ENCODE data around the gene SMTNL1. TPM values are rescaled to one million over a fixed set of nuclear protein-coding genes. Genes with fewer than 3 reads are reported as not detected.
"Not testable (repeated sequence)": the region's sequence is repeated elsewhere in the genome, so short reads cannot be mapped to it uniquely, and the experiment has no call there.

SMTNL1 gene
- polyA plus RNA-seq, 2 donors: not detected

DNA sequence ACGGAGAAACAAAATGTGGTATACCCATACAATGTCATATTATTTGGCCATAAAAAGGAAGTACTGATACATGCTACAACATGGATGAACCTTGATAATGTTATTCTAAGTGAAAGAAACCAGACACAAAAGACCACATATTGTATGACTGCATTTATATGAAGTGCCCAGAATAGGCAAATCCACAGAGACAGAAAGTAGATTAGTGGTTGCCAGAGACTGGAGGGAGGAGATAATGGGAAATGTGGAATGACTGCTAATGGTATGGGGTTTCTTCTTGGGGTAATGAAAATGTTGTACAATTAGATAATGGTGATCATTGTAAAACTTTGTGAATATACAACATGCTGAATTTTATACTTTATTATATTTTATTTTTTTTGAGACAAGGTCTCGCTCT lies 16.3 kb upstream of the SMTNL1 start:
- Histone ChIP-seq H3K4me3 (ENCODE audit: low read depth in 1 of 2, low read length in 2 of 2) (no peak overlapping the region), H3K36me3 (ENCODE audit: control insufficient read depth in 2 of 2, insufficient read depth in 2 of 2, low read length in 1 of 2) (no peaks in the 10 kb centered on the region), H3K27ac (ENCODE audit: low read depth in 2 of 2, low read length in 1 of 2) (no peak overlapping the region), H3K27me3 (ENCODE audit: control insufficient read depth in 1 of 2, insufficient read depth in 2 of 2, low read length in 2 of 2) (no peaks in the 10 kb centered on the region), H3K4me1 (ENCODE audit: control insufficient read depth in 2 of 2, insufficient read depth in 2 of 2, low read length in 1 of 2) (no peaks in the 10 kb centered on the region), H3K9me3 (ENCODE audit: control insufficient read depth in 2 of 2, insufficient read depth in 1 of 2, low read depth in 1 of 2, low read length in 1 of 2) (no peaks in the 10 kb centered on the region)
- WGBS, 2 donors: 89 to 91% methylated on average over 2 of the region's 2 CpGs

DNA sequence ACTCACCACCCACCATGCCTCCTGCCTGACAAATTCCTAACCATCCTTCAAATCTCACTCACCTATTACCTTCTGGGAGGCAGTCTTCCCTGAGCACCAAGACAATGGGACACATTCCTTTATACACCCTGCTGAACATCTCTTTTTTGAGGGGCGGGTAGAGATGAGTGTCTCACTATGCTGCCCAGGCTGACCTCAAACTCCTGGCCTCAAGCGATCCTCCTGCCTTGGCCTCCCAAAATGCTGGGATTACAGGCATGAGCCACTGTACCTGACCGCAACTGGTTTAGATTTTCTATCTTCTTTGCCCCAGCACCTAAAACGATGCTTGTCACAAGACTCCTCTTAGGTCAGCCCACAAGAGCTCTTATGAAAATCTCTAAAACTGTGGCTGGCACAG lies 14.0 kb upstream of the SMTNL1 start:
- Histone ChIP-seq H3K27ac (ENCODE audit: low read depth in 2 of 2, low read length in 1 of 2) (no peak overlapping the region), H3K36me3 (ENCODE audit: control insufficient read depth in 2 of 2, insufficient read depth in 2 of 2, low read length in 1 of 2) (peaks cover 0 to under 1% of the 10 kb centered on the region in 2 donors), H3K4me3 (ENCODE audit: low read depth in 1 of 2, low read length in 2 of 2) (no peak overlapping the region), H3K4me1 (ENCODE audit: control insufficient read depth in 2 of 2, insufficient read depth in 2 of 2, low read length in 1 of 2) (no peaks in the 10 kb centered on the region), H3K9me3 (ENCODE audit: control insufficient read depth in 2 of 2, insufficient read depth in 1 of 2, low read depth in 1 of 2, low read length in 1 of 2) (no peaks in the 10 kb centered on the region), H3K27me3 (ENCODE audit: control insufficient read depth in 1 of 2, insufficient read depth in 2 of 2, low read length in 2 of 2) (no peaks in the 10 kb centered on the region)
- WGBS, 2 donors: 92 to 93% methylated on average over 4 of the region's 4 CpGs

DNA sequence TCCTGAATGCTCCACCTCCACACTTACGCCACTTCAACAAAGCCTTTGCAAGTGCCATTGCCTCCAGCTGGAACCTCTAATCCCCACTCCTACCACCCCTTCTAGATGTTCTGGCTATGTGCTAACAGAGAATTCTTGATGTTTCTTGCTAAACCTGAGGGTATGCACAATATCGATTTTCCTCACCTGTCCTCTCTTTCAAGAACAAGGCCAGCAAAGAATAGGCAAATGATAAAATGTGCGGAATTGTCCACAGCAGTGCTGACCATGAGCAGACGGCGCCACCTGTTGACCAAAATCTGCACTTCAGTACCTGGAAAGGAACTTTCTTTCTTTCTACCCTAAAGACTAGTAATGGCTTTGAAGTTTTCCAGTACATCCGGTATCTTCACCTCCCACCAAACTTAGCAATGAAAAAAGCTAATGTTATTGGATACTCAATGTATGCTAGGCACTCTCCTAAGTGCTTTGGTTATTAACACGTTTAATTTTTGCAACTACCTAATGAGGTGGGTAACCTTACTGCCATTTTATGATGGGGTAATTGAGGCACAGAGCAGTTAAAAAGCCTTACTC lies 10.3 kb upstream of the SMTNL1 start:
- Histone ChIP-seq H3K9me3 (ENCODE audit: control insufficient read depth in 2 of 2, insufficient read depth in 1 of 2, low read depth in 1 of 2, low read length in 1 of 2) (no peaks in the 10 kb centered on the region), H3K27me3 (ENCODE audit: control insufficient read depth in 1 of 2, insufficient read depth in 2 of 2, low read length in 2 of 2) (no peaks in the 10 kb centered on the region), H3K4me3 (ENCODE audit: low read depth in 1 of 2, low read length in 2 of 2) (no peak overlapping the region), H3K36me3 (ENCODE audit: control insufficient read depth in 2 of 2, insufficient read depth in 2 of 2, low read length in 1 of 2) (peaks cover 5 to 6% of the 10 kb centered on the region in 2 donors), H3K27ac (ENCODE audit: low read depth in 2 of 2, low read length in 1 of 2) (no peak overlapping the region), H3K4me1 (ENCODE audit: control insufficient read depth in 2 of 2, insufficient read depth in 2 of 2, low read length in 1 of 2) (peaks cover 3 to 5% of the 10 kb centered on the region in 2 donors)
- 16 to 20% methylated on average over 7 of the region's 7 CpGs for WGBS, 2 donors

GRCh38 chr11:57529012-57529411 lies 8.4 kb upstream of the SMTNL1 start:
- Histone ChIP-seq H3K9me3 (ENCODE audit: control insufficient read depth in 2 of 2, insufficient read depth in 1 of 2, low read depth in 1 of 2, low read length in 1 of 2) (no peaks in the 10 kb centered on the region), H3K27ac (ENCODE audit: low read depth in 2 of 2, low read length in 1 of 2) (no peak overlapping the region), H3K4me1 (ENCODE audit: control insufficient read depth in 2 of 2, insufficient read depth in 2 of 2, low read length in 1 of 2) (peaks cover 3 to 5% of the 10 kb centered on the region in 2 donors), H3K36me3 (ENCODE audit: control insufficient read depth in 2 of 2, insufficient read depth in 2 of 2, low read length in 1 of 2) (peaks cover 5 to 6% of the 10 kb centered on the region in 2 donors), H3K27me3 (ENCODE audit: control insufficient read depth in 1 of 2, insufficient read depth in 2 of 2, low read length in 2 of 2) (no peaks in the 10 kb centered on the region), H3K4me3 (ENCODE audit: low read depth in 1 of 2, low read length in 2 of 2) (no peak overlapping the region)

GRCh38 chr11:57530215-57530595 lies 7.2 kb upstream of the SMTNL1 start:
- H3K27ac ChIP-seq (ENCODE audit: low read depth in 2 of 2, low read length in 1 of 2): peak overlapping the region; percentile 37 to 78
- no peaks in the 10 kb centered on the region for H3K27me3 ChIP-seq (ENCODE audit: control insufficient read depth in 1 of 2, insufficient read depth in 2 of 2, low read length in 2 of 2)
- peaks cover 3 to 5% of the 10 kb centered on the region in 2 donors for H3K4me1 ChIP-seq (ENCODE audit: control insufficient read depth in 2 of 2, insufficient read depth in 2 of 2, low read length in 1 of 2)
- peak overlapping the region; percentile 80 to 89 for H3K4me3 ChIP-seq (ENCODE audit: low read depth in 1 of 2, low read length in 2 of 2)
- no peaks in the 10 kb centered on the region for H3K9me3 ChIP-seq (ENCODE audit: control insufficient read depth in 2 of 2, insufficient read depth in 1 of 2, low read depth in 1 of 2, low read length in 1 of 2)
- H3K36me3 ChIP-seq (ENCODE audit: control insufficient read depth in 2 of 2, insufficient read depth in 2 of 2, low read length in 1 of 2): peaks cover 5 to 6% of the 10 kb centered on the region in 2 donors
- WGBS, 2 donors: 1% methylated on average over 17 of the region's 17 CpGs

DNA sequence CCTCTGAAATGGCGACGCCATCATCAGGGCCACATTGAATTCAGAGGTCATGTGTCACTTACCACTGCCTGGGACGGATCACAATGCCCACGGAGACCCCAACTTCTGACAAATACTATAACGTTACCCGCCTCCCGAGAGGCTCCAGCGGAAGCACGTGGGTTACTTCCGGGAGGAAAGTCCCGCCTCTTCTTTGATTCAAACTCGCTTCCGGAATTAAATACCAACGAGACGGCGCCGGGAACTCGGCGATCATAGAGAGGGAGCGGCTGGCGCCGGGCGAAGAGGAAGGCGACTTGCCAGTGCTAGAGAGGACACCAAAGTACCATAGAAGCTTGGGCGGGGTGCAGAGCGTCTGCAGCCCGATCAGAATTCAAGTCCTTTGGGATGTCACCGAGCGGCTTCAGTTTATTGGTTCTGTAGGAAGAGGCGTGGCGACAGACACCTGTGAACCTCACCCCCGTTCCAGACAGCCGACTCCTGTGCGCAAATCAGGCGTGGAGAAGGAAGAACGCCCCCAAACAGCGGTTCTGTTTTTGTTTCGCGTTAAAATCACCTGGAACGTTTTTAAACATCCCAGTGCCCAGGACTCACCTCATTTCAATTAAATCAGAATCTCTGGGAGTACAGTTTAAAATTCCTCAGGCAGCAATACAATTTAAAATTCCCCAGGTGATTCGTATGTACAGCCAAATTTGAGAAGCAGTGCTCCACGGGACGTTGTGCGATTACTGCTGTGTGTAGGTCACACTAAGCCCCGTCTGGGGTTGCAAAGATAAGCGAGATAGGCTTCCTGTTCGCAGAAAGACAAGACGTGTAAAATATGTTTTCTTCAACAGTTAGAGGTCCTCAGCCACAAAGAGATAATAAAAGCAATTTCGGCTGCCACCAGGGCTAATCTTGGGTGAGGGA lies 6.5 kb upstream of the SMTNL1 start, which contains the start of gene TIMM10:
TIMM10 (minus strand) TSS at position 159 of the 912 bp plus-strand sequence. CDS start 565 bp downstream, outside the sequence.
- peak within 1 kb of the TSS; percentile 80 to 89 for H3K4me3 ChIP-seq (ENCODE audit: low read depth in 1 of 2, low read length in 2 of 2)
- peaks cover 3 to 5% of the 10 kb centered on the region in 2 donors for H3K4me1 ChIP-seq (ENCODE audit: control insufficient read depth in 2 of 2, insufficient read depth in 2 of 2, low read length in 1 of 2)
- H3K27ac ChIP-seq (ENCODE audit: low read depth in 2 of 2, low read length in 1 of 2): peak within 1 kb of the TSS; percentile 74 to 78
- WGBS, 2 donors: 0% methylated on average over 49 of the region's 49 CpGs
- H3K9me3 ChIP-seq (ENCODE audit: control insufficient read depth in 2 of 2, insufficient read depth in 1 of 2, low read depth in 1 of 2, low read length in 1 of 2): no peaks in the 10 kb centered on the region
- peaks cover 5 to 6% of the 10 kb centered on the region in 2 donors for H3K36me3 ChIP-seq (ENCODE audit: control insufficient read depth in 2 of 2, insufficient read depth in 2 of 2, low read length in 1 of 2)
- no peaks in the 10 kb centered on the region for H3K27me3 ChIP-seq (ENCODE audit: control insufficient read depth in 1 of 2, insufficient read depth in 2 of 2, low read length in 2 of 2)

DNA sequence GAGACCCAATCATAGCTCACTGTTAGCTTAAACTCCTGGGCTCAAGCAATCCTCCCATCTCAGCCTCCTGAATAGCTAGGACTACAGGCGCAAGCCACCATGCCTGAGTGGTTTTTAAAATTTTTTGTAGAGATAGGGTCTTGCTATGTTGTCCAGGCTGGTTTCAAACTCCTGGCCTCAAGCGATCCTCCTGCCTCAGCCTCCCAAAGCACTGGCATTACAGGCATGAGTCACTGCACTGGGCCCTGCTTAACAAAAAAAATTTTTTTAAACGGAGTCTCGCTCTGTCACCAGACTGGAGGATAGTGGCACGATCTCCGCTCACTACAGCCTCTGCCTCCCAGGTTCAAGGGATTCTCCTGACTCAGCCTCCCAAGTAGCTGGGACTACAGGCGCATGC lies 2.9 kb upstream of the SMTNL1 start:
- not testable (repeated sequence) for H3K4me3 ChIP-seq (ENCODE audit: low read depth in 1 of 2, low read length in 2 of 2); H3K9me3 ChIP-seq (ENCODE audit: control insufficient read depth in 2 of 2, insufficient read depth in 1 of 2, low read depth in 1 of 2, low read length in 1 of 2); H3K27ac ChIP-seq (ENCODE audit: low read depth in 2 of 2, low read length in 1 of 2); H3K36me3 ChIP-seq (ENCODE audit: control insufficient read depth in 2 of 2, insufficient read depth in 2 of 2, low read length in 1 of 2); H3K4me1 ChIP-seq (ENCODE audit: control insufficient read depth in 2 of 2, insufficient read depth in 2 of 2, low read length in 1 of 2); H3K27me3 ChIP-seq (ENCODE audit: control insufficient read depth in 1 of 2, insufficient read depth in 2 of 2, low read length in 2 of 2)
- WGBS, 2 donors: 91 to 95% methylated on average over 7 of the region's 7 CpGs

DNA sequence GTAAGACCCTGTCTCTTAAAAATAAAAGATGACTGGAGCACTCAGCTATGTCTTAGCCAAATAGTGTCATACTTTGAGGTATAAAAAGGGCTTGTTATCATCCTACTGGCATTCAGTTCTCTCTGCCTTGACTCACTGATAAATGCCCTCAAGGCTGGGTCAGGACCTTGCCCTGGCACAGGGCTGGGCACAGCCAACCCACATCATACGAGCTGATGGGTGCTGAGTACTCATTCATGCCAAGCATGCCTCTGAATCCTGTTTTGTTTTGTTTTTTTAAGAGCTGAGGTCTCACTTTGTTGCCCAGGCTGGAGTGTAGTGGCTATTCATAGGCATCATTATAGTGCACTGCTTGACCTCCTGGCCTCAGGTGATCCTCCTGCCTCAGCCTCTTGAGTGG lies 1.9 kb downstream of the SMTNL1 start:
- Histone ChIP-seq H3K9me3 (ENCODE audit: control insufficient read depth in 2 of 2, insufficient read depth in 1 of 2, low read depth in 1 of 2, low read length in 1 of 2) (no peaks in the 10 kb centered on the region), H3K4me1 (ENCODE audit: control insufficient read depth in 2 of 2, insufficient read depth in 2 of 2, low read length in 1 of 2) (no peaks in the 10 kb centered on the region), H3K4me3 (ENCODE audit: low read depth in 1 of 2, low read length in 2 of 2) (no peak overlapping the region), H3K36me3 (ENCODE audit: control insufficient read depth in 2 of 2, insufficient read depth in 2 of 2, low read length in 1 of 2) (no peaks in the 10 kb centered on the region), H3K27me3 (ENCODE audit: control insufficient read depth in 1 of 2, insufficient read depth in 2 of 2, low read length in 2 of 2) (no peaks in the 10 kb centered on the region), H3K27ac (ENCODE audit: low read depth in 2 of 2, low read length in 1 of 2) (no peak overlapping the region)
- WGBS, 2 donors: 43 to 52% methylated on average over 1 of the region's 1 CpG

GRCh38 chr11:57541169-57541568 lies 3.8 kb downstream of the SMTNL1 start:
- Histone ChIP-seq H3K4me1 (ENCODE audit: control insufficient read depth in 2 of 2, insufficient read depth in 2 of 2, low read length in 1 of 2) (no peaks in the 10 kb centered on the region), H3K4me3 (ENCODE audit: low read depth in 1 of 2, low read length in 2 of 2) (no peak overlapping the region), H3K36me3 (ENCODE audit: control insufficient read depth in 2 of 2, insufficient read depth in 2 of 2, low read length in 1 of 2) (no peaks in the 10 kb centered on the region), H3K27me3 (ENCODE audit: control insufficient read depth in 1 of 2, insufficient read depth in 2 of 2, low read length in 2 of 2) (no peaks in the 10 kb centered on the region), H3K27ac (ENCODE audit: low read depth in 2 of 2, low read length in 1 of 2) (no peak overlapping the region), H3K9me3 (ENCODE audit: control insufficient read depth in 2 of 2, insufficient read depth in 1 of 2, low read depth in 1 of 2, low read length in 1 of 2) (no peaks in the 10 kb centered on the region)
- WGBS, 2 donors: 80 to 89% methylated on average over 5 of the region's 5 CpGs

All from esophagus (tissue), 2 donors.